Ovary (tissue), 9 donors: ENCODE data around the gene RBBP5. TPM values are rescaled to one million over a fixed set of nuclear protein-coding genes. Genes with fewer than 3 reads are reported as not detected.

Experiments
- DNase-seq, 5 donors: peaks; one replicate each; pipeline ENCODE4 v3.0.0-alpha.2; 2019 to 2020
- H3K27ac ChIP-seq, 2 donors: fragments of 200-600 bp; one replicate each; pipeline versions ENCODE4 v1.5.1 to v1.8.0; 2019 to 2022
- H3K27me3 ChIP-seq: fragments of 200-600 bp; one replicate; pipeline ENCODE4 v1.8.0; 2022
- H3K36me3 ChIP-seq: fragments of 200-600 bp; sonication (generic); one replicate; pipeline ENCODE4 v1.5.1; 2019
- H3K4me1 ChIP-seq: one replicate; pipeline ENCODE4 v1.8.1; 2013; ENCODE audit warnings: mild to moderate bottlenecking, moderate library complexity; ENCODE audit not compliant: insufficient read depth
- H3K4me3 ChIP-seq: fragments of 200-600 bp; sonication (generic); one replicate; pipeline ENCODE4 v1.5.1; 2017
- H3K9me3 ChIP-seq, 2 donors: fragments of 200-600 bp in 1 of 2; sonication (generic) in 1 of 2; one replicate each; pipeline versions ENCODE4 v1.5.1 to v1.8.1; 2013 to 2019; ENCODE audit warnings: mild to moderate bottlenecking in 1 of 2, moderate library complexity in 1 of 2
- EP300 ChIP-seq: sonication (generic); formaldehyde crosslinking; IDR thresholded peaks from one replicate; pipeline ENCODE4 v1.6.1; 2017; ENCODE audit warnings: antibody characterized with exemption
- POLR2A ChIP-seq: fragments of 450-650 bp; IDR thresholded peaks from one replicate; pipeline ENCODE4 v1.6.1; 2017; ENCODE audit warnings: antibody characterized with exemption, mild to moderate bottlenecking, moderate library complexity
- whole genome bisulfite sequencing, 3 donors: extraction: QIAGEN DNeasy Blood & Tissue Kit in 1 of 3; methylation state at CpG; one replicate each; pipeline versions ENCODE4 v1.1.5 to v1.1.7; 2013 to 2017; 5-methylcytosine and 5-hydroxymethylcytosine counted together
- intact Hi-C, 4 donors: fragments of 100-400 bp; cut with DNase I; formaldehyde crosslinking; loops; one replicate each; pipeline versions ENCODE4 v1.11.0 to v1.15.1; 2022 to 2023
- polyA plus RNA-seq, 2 donors: library from polyadenylated mRNA; stranded (reverse); fragments of 200-250 nt in 1 of 2; fragments of 350-450 nt in 1 of 2; fragmentation: Illumina TruSeq in 1 of 2; extraction: RNeasy Lipid Tissue Mini Kit (QIAGEN cat#74804) in 1 of 2; gene quantifications; one replicate each; pipeline ENCODE4 v1.2.3, GENCODE V29; 2013 to 2014
- total RNA-seq, 7 donors: library from RNA; depleted of rRNA in 2 of 7; stranded (reverse); fragments of >200 nt in 2 of 7; fragmentation: NEBNext Ultra II Directional in 3 of 7; extraction: Animal tissue kit (Norgen Biotek cat#: 25700) in 3 of 7; gene quantifications; one replicate each; pipeline versions ENCODE4 v1.1.0 to v1.2.4, GENCODE V29; 2016 to 2023
- TF ChIP-seq, protein P1 (sequence below), 3 donors: fragments of 450-650 bp in 2 of 3; fragments of 200-600 bp in 1 of 3; IDR thresholded peaks; one replicate each; pipeline versions ENCODE4 v1.5.1 to v1.8.0; 2016 to 2022; ENCODE audit warnings: antibody characterized with exemption in 3 of 3, mild to moderate bottlenecking in 1 of 3
- donor health status: DM: no; HTN: no; CAD: no; lungs with moderate emphysema.
- donor health status: DM: no; HTN: no; CAD: no.
- donor health status: Bipolar disorder and iron deficiency.
- donor health status: DM: yes; HTN: yes; CAD: no.
- donor health status: DM: no; HTN: no; CAD: no.
- donor health status: DM: yes; HTN: yes; CAD: no.

Gene RBBP5
- total and polyA plus RNA-seq, 9 donors: 6.8 to 19.1 (median 15.1) TPM

DNA sequence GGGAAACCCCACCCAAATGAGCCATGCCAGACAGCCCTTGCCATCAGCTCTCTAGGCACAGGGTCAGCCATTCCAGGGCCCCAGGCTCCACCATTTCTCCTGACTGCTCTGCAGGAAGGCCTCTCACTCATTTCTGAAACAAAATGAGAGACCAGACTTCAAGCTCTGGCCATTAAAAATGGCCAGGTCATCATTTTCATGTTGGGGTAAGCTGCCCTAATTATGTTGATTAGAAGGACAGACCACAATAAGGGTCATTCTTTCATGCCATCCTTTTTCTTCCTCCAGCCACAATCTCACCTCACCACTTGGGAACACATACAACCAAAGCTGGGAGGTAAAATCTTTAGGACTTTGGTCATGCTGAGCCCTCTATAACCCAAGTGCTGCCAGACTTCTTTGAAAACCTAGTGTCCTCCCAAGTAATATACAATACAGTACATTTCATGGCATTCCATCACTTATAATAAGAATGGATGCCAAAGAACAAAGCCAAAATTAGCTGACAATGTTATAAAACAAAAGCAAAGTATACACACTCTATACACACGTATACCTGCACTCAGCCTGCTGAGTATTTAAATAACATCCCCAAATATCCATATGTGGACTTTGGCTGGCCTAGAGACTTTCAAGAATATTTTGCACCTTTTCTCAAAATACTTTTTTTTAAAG lies 22.4 kb upstream of the RBBP5 start:
- no peaks in the 10 kb centered on the region for H3K27me3 ChIP-seq
- H3K27ac ChIP-seq: no peak overlapping the region
- H3K4me3 ChIP-seq: no peak overlapping the region
- intact Hi-C loops: loop anchor here in 2 of 4 donors (5.0 to 10.0 kb wide), 2 partner anchors 108 to 111 kb away; no protein-coding TSS in a partner anchor
- H3K4me1 ChIP-seq: peaks cover 3% of the 10 kb centered on the region
- no peak for DNase-seq
- no peaks in the 10 kb centered on the region for H3K36me3 ChIP-seq
- no peaks in the 10 kb centered on the region for H3K9me3 ChIP-seq
- TF ChIP-seq, protein P1, sequence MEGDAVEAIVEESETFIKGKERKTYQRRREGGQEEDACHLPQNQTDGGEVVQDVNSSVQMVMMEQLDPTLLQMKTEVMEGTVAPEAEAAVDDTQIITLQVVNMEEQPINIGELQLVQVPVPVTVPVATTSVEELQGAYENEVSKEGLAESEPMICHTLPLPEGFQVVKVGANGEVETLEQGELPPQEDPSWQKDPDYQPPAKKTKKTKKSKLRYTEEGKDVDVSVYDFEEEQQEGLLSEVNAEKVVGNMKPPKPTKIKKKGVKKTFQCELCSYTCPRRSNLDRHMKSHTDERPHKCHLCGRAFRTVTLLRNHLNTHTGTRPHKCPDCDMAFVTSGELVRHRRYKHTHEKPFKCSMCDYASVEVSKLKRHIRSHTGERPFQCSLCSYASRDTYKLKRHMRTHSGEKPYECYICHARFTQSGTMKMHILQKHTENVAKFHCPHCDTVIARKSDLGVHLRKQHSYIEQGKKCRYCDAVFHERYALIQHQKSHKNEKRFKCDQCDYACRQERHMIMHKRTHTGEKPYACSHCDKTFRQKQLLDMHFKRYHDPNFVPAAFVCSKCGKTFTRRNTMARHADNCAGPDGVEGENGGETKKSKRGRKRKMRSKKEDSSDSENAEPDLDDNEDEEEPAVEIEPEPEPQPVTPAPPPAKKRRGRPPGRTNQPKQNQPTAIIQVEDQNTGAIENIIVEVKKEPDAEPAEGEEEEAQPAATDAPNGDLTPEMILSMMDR (IDR thresholded peaks at IDR 0.05): no peak
- TF ChIP-seq EP300 (no peak), POLR2A (no peak)
- WGBS, 3 donors: 27 to 37% (median 31%) methylated on average over 1 of the region's 1 CpG

DNA sequence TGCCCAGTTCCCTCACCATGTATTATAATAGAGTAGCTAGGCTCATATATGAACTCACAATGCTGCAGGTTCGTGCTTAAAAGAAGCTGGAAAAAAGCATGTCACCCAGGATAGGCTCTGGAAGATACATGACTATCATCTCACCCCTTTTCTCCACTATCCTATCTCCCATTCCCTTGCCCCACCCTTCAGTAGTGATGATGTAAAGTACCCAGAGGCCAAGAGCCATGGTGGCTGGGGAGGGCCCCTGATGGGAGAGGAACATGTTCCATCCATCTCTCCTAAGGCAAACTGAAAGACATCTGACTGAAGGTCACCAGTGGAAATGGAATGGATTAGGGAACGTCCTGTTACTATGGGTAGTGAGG lies 20.3 kb upstream of the RBBP5 start:
- H3K4me1 ChIP-seq: peaks cover 3% of the 10 kb centered on the region
- intact Hi-C loops: loop anchor here in 2 of 4 donors (5.0 to 10.0 kb wide), 2 partner anchors 110 to 113 kb away; no protein-coding TSS in a partner anchor
- no peak overlapping the region for H3K27ac ChIP-seq
- H3K4me3 ChIP-seq: no peak overlapping the region
- WGBS, 3 donors: 41 to 46% (median 44%) methylated on average over 2 of the region's 2 CpGs
- DNase-seq: no peak
- no peaks in the 10 kb centered on the region for H3K36me3 ChIP-seq
- no peaks in the 10 kb centered on the region for H3K9me3 ChIP-seq
- H3K27me3 ChIP-seq: no peaks in the 10 kb centered on the region
- TF ChIP-seq EP300 (no peak), POLR2A (no peak)
- TF ChIP-seq, protein P1 (IDR thresholded peaks at IDR 0.05): no peak

DNA sequence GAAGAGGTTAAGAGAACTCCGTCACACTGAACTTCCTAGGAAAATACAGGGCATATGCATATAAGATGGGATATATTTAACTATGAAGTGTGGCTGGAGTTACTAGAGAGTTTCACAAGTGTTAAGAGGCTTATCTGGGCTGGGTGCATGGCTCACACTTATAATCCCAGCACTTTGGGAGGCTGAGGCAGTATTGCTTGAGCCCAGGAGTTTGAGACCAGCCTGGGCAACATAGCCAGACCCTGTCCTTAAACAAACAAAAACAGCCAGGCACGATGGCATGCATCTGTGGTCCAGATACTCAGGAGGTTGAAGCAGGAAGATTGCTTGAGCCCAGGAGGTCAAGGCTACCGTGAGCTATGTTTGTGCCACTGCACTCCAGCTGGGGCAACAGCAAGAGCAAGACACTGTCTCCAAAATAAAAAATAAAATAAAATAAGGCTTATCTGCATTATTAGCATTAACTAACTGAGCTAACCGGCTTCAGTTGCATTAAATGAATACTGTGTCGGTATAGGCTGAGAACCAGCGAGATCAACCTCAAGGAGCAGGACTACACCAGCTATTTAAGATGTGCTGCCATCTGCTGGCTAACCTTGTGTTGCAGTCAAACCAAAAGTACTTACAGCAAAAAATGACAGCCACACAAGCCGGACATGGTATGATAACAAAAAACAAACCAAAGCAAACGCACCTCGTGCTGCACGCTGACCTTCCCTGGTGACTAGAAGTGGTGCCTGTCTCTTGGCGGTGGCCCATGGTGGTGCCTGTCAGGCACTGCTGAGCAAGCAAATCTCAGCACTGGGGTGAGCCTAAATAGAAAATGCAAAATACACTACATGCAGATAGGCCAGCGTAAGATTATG lies 19.7 kb upstream of the RBBP5 start:
- Histone ChIP-seq H3K27ac (no peak overlapping the region), H3K36me3 (no peaks in the 10 kb centered on the region), H3K4me1 (peaks cover 3% of the 10 kb centered on the region), H3K4me3 (no peak overlapping the region), H3K9me3 (no peaks in the 10 kb centered on the region), H3K27me3 (no peaks in the 10 kb centered on the region)
- intact Hi-C loops: loop anchor here in 2 of 4 donors (5.0 to 10.0 kb wide), 2 partner anchors 111 to 113 kb away; no protein-coding TSS in a partner anchor
- TF ChIP-seq EP300 (no peak), POLR2A (no peak)
- TF ChIP-seq, protein P1 (IDR thresholded peaks at IDR 0.05): peak; percentile 54 to 63 (median 58)
- 11 to 12% (median 11%) methylated on average over 12 of the region's 12 CpGs for WGBS, 3 donors
- peak; percentile 62 to 79 (median 71) for DNase-seq

DNA sequence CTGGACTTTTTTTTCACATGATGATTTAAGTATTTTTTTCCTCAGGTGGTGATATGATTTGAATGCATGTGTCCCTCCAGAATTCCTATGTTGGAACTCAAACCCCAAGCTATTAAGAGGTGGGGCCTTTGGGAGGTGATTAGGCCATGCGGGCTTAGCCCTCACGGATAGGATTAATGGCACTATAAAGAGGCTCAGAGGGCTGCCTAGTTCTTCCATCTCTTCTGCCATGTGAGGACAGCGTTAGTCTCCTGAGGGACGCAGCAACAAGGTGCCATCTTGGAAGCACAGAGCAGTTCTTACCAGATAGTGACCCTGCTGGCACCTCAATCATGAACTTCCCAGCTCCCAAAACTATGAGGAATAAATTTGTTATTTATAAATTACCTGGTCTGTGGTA lies 18.3 kb upstream of the RBBP5 start:
- no peak overlapping the region for H3K27ac ChIP-seq
- peaks cover 3% of the 10 kb centered on the region for H3K4me1 ChIP-seq
- WGBS, 3 donors: 83 to 89% (median 84%) methylated on average over 4 of the region's 4 CpGs
- H3K9me3 ChIP-seq: no peaks in the 10 kb centered on the region
- H3K27me3 ChIP-seq: no peaks in the 10 kb centered on the region
- no peak overlapping the region for H3K4me3 ChIP-seq
- intact Hi-C loops: loop anchor here in 2 of 4 donors (5.0 to 10.0 kb wide), 2 partner anchors 112 to 115 kb away; no protein-coding TSS in a partner anchor
- no peak for TF ChIP-seq EP300
- TF ChIP-seq, protein P1 (IDR thresholded peaks at IDR 0.05): no peak
- no peak for TF ChIP-seq POLR2A
- H3K36me3 ChIP-seq: no peaks in the 10 kb centered on the region
- DNase-seq: no peak
